Thoracic aorta endothelial cell (primary cell): ENCODE results near the gene DYNAP. TPM values are rescaled to one million over a fixed set of nuclear protein-coding genes. Genes with fewer than 3 reads are reported as not detected.

Experiments used
- total RNA-seq: library from RNA; depleted of rRNA; stranded (reverse); fragments of >200 nt; gene quantifications from 2 replicates; pipeline ENCODE4 v1.2.3, GENCODE V29; 2012

The DYNAP gene
- total RNA-seq, result not detected in 2 replicates

GRCh38 chr18:54590945-54591344, at the start of gene DYNAP:
TSS of gene DYNAP (plus strand) at chr18:54591245. CDS start at chr18:54591283, 38 bp downstream.

Other genes with a start within 250 kb of the DYNAP start
- gene STARD6, start 233.4 kb upstream of the DYNAP start, total RNA-seq, result not detected in 2 replicates
- 15.6 and 26.9 TPM in 2 replicates for gene C18orf54, start 233.3 kb upstream of the DYNAP start, total RNA-seq
- 0.27 and 0.36 TPM in 2 replicates for gene RAB27B, start 237.2 kb downstream of the DYNAP start, total RNA-seq